CD14-positive monocyte (primary cell): ENCODE measurements around the gene AFG3L2. TPM values are rescaled to one million over a fixed set of nuclear protein-coding genes. Genes with fewer than 3 reads are reported as not detected.
A peak's percentile ranks its signal among the peaks of the same experiment; 100 is the strongest.

ENCODE experiments used
- DNase-seq, 3 donors: peaks; one replicate each; pipeline ENCODE4 v3.0.0-alpha.2; 2011 to 2022
- H2AFZ ChIP-seq: 2 replicates; pipeline ENCODE4 v1.6.0; 2012; ENCODE audit warnings: mild to moderate bottlenecking, low read depth, low read length, inconsistent platforms; ENCODE audit not compliant: insufficient read depth, poor library complexity, severe bottlenecking
- H3K27ac ChIP-seq, 2 donors: 1 replicate in 1 of 2; 2 replicates in 1 of 2; pipeline ENCODE4 v1.5.1; 2012 to 2013; ENCODE audit warnings: low read length in 2 of 2, control low read depth in 1 of 2, inconsistent platforms in 1 of 2, low read depth in 1 of 2, mild to moderate bottlenecking in 1 of 2
- H3K27me3 ChIP-seq, 2 donors: one replicate each; pipeline versions ENCODE4 v1.6.0 to v1.6.1; 2011 to 2013; ENCODE audit warnings: low read length in 2 of 2; ENCODE audit not compliant: control insufficient read depth in 2 of 2, insufficient read depth in 2 of 2
- H3K36me3 ChIP-seq, 2 donors: replicated peaks in 1 of 2; 1 replicate in 1 of 2; 2 replicates in 1 of 2; pipeline versions ENCODE4 v1.5.1 to v1.6.1; 2012 to 2013; ENCODE audit warnings: low read length in 2 of 2, control low read depth in 1 of 2, inconsistent platforms in 1 of 2, mild to moderate bottlenecking in 1 of 2; ENCODE audit not compliant: insufficient read depth in 2 of 2, control insufficient read depth in 1 of 2
- H3K4me1 ChIP-seq, 2 donors: 1 replicate in 1 of 2; 2 replicates in 1 of 2; pipeline versions ENCODE4 v1.5.1 to v1.6.1; 2012 to 2013; ENCODE audit warnings: low read length in 2 of 2, control low read depth in 1 of 2, inconsistent platforms in 1 of 2, mild to moderate bottlenecking in 1 of 2, moderate library complexity in 1 of 2; ENCODE audit not compliant: insufficient read depth in 2 of 2, control insufficient read depth in 1 of 2
- H3K4me2 ChIP-seq: replicated peaks from 2 replicates; pipeline ENCODE3; 2012; ENCODE audit warnings: low read length, moderate library complexity, mild to moderate bottlenecking; ENCODE audit not compliant: poor library complexity, severe bottlenecking; ENCODE audit errors: extremely low read depth
- H3K4me3 ChIP-seq, 3 experiments: fragments of 200-600 bp in 1 of 3; sonication (generic) in 1 of 3; replicated peaks in 1 of 3; 1 replicate in 2 of 3; 2 replicates in 1 of 3; pipeline ENCODE4 v1.5.1; 2011 to 2013; ENCODE audit warnings: low read length in 3 of 3, mild to moderate bottlenecking in 3 of 3, control low read depth in 2 of 3, low read depth in 2 of 3, inconsistent platforms in 1 of 3, moderate library complexity in 1 of 3
- H3K79me2 ChIP-seq: 2 replicates; pipeline ENCODE4 v1.6.0; 2012; ENCODE audit warnings: mild to moderate bottlenecking, control low read depth, inconsistent platforms, low read length, moderate library complexity; ENCODE audit not compliant: insufficient read depth
- H3K9ac ChIP-seq: 2 replicates; pipeline ENCODE4 v1.6.0; 2017; ENCODE audit warnings: low read length, mild to moderate bottlenecking; ENCODE audit not compliant: insufficient read depth, poor library complexity, severe bottlenecking
- H3K9me3 ChIP-seq, 2 donors: replicated peaks in 1 of 2; 1 replicate in 1 of 2; 2 replicates in 1 of 2; pipeline versions ENCODE4 v1.5.1 to v1.6.1; 2012 to 2013; ENCODE audit warnings: low read length in 2 of 2, control low read depth in 1 of 2; ENCODE audit not compliant: control insufficient read depth in 1 of 2, insufficient read depth in 1 of 2
- H4K20me1 ChIP-seq: 2 replicates; pipeline ENCODE4 v1.6.0; 2012; ENCODE audit warnings: mild to moderate bottlenecking, low read length, control low read depth, moderate library complexity; ENCODE audit not compliant: insufficient read depth
- H3K27ac Mint-ChIP-seq, 7 donors: one replicate each; pipeline ENCODE4 v1.8.0; 2020; ENCODE audit warnings: mild to moderate bottlenecking in 7 of 7, mixed read lengths in 7 of 7, moderate library complexity in 6 of 7, inconsistent platforms in 2 of 7
- H3K27me3 Mint-ChIP-seq, 3 donors: one replicate each; pipeline ENCODE4 v1.8.0; 2021 to 2022; ENCODE audit warnings: low read depth in 3 of 3, mild to moderate bottlenecking in 3 of 3, mixed read lengths in 3 of 3, moderate library complexity in 3 of 3, inconsistent platforms in 1 of 3
- H3K36me3 Mint-ChIP-seq, 2 donors: one replicate each; pipeline ENCODE4 v1.8.0; 2020; ENCODE audit warnings: mixed read lengths in 2 of 2, inconsistent platforms in 1 of 2, mild to moderate bottlenecking in 1 of 2
- H3K4me1 Mint-ChIP-seq: one replicate; pipeline ENCODE4 v1.8.0; 2020; ENCODE audit warnings: mild to moderate bottlenecking, mixed read lengths
- H3K4me3 Mint-ChIP-seq, 2 donors: one replicate each; pipeline ENCODE4 v1.8.0; 2020; ENCODE audit warnings: mild to moderate bottlenecking in 2 of 2, mixed read lengths in 2 of 2, moderate library complexity in 1 of 2
- H3K9me3 Mint-ChIP-seq, 7 donors: one replicate each; pipeline ENCODE4 v1.8.0; 2020 to 2022; ENCODE audit warnings: mixed read lengths in 7 of 7, mild to moderate bottlenecking in 6 of 7, moderate library complexity in 6 of 7, inconsistent platforms in 2 of 7
- WGBS: methylation state at CpG from one replicate; pipeline ENCODE4 v1.1.5; 2013; ENCODE audit warnings: missing lambda C conversion rate; ENCODE audit not compliant: insufficient coverage; 5-methylcytosine and 5-hydroxymethylcytosine counted together
- intact Hi-C, 2 donors: fragments of 100-400 bp; cut with micrococcal nuclease; formaldehyde crosslinking; loops; one replicate each; pipeline versions ENCODE4 v1.15.0 to v1.15.1; 2023
- polyA plus RNA-seq, 3 donors: library from polyadenylated mRNA; depleted of rRNA in 1 of 3; unstranded in 2 of 3; stranded (reverse) in 1 of 3; fragments of 300-500 nt in 2 of 3; fragments of >200 nt in 1 of 3; fragmentation: Illumina TruSeq in 2 of 3; gene quantifications; 1 replicate in 2 of 3; 2 replicates in 1 of 3; pipeline ENCODE4 v1.2.3, GENCODE V29; 2012 to 2021
- TF ChIP-seq, protein P1 (sequence below): fragments of 200-600 bp; IDR thresholded peaks from one replicate; pipeline ENCODE4 v1.8.0; 2022; ENCODE audit warnings: antibody characterized with exemption, mild to moderate bottlenecking

The AFG3L2 gene
- polyA plus RNA-seq, 3 donors: 13.9 to 15.5 (median 13.9) TPM

DNA sequence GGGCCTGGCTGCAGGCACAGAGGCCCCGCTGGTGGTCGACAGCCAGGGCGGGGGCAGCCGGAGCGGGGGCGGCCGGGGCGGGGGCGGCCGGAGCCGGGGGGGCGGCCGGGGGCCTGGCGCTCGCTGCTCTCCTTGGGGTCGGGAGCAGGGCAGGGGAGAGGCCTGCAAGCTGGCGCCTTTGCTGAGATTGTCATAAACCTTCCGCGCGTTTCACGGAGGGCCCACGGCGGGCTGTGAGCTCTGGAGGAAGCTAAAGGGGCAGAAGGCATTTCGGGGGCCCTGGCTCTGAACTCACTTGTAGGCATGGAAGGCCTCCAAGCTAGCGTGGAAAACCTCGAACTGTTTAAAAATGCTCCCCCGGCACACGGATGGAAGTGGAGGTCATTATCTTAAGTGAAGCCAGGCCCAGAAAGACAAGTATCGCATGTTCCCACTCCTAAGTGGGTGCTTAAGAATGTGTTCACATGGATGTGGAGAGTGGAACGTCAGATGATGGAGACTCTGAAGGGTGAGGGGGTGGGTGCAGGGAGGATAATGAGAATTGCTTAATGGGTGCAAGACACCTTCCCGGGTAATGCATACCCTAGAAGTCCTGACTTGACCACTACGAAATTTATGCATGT, 31.3 kb upstream of the AFG3L2 start:
- Histone ChIP-seq H3K9ac (peak overlapping the region; percentile 56), H3K9me3 (no peaks in the 10 kb centered on the region), H3K4me3 (peak overlapping the region; percentile 23 to 71 (median 40)), H3K27me3 (peaks cover 14 to 27% of the 10 kb centered on the region in 2 donors), H3K4me1 (peaks cover 14 to 18% of the 10 kb centered on the region in 2 donors), H2AFZ (peak overlapping the region; percentile 80), H3K79me2 (no peaks in the 10 kb centered on the region), H3K4me2 (peak overlapping the region; percentile 76), H3K27ac (no peak overlapping the region), H3K36me3 (no peaks in the 10 kb centered on the region), H4K20me1 (no peaks in the 10 kb centered on the region)
- Mint-ChIP-seq H3K36me3 (peaks cover 0 to 2% of the 10 kb centered on the region in 2 donors), H3K27me3 (peaks cover 29 to 44% (median 31%) of the 10 kb centered on the region in 3 donors), H3K4me3 (peak overlapping the region; percentile 72 to 86), H3K27ac (peak overlapping the region in 3 of 7 donors; percentile 40 to 61 (median 57)), H3K9me3 (peaks cover 0 to 1% (median 0%) of the 10 kb centered on the region in 7 donors), H3K4me1 (peaks cover 24% of the 10 kb centered on the region)
- TF ChIP-seq, protein P1, sequence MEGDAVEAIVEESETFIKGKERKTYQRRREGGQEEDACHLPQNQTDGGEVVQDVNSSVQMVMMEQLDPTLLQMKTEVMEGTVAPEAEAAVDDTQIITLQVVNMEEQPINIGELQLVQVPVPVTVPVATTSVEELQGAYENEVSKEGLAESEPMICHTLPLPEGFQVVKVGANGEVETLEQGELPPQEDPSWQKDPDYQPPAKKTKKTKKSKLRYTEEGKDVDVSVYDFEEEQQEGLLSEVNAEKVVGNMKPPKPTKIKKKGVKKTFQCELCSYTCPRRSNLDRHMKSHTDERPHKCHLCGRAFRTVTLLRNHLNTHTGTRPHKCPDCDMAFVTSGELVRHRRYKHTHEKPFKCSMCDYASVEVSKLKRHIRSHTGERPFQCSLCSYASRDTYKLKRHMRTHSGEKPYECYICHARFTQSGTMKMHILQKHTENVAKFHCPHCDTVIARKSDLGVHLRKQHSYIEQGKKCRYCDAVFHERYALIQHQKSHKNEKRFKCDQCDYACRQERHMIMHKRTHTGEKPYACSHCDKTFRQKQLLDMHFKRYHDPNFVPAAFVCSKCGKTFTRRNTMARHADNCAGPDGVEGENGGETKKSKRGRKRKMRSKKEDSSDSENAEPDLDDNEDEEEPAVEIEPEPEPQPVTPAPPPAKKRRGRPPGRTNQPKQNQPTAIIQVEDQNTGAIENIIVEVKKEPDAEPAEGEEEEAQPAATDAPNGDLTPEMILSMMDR: no peak
- WGBS: 11% methylated on average over 14 of the region's 32 CpGs
- DNase-seq: no peak
- intact Hi-C loops: loop anchor here (5.0 kb wide), 1 partner anchor 249 kb away; the partner anchor contains the start of gene SPIRE1 (in 2 of the 2)

DNA sequence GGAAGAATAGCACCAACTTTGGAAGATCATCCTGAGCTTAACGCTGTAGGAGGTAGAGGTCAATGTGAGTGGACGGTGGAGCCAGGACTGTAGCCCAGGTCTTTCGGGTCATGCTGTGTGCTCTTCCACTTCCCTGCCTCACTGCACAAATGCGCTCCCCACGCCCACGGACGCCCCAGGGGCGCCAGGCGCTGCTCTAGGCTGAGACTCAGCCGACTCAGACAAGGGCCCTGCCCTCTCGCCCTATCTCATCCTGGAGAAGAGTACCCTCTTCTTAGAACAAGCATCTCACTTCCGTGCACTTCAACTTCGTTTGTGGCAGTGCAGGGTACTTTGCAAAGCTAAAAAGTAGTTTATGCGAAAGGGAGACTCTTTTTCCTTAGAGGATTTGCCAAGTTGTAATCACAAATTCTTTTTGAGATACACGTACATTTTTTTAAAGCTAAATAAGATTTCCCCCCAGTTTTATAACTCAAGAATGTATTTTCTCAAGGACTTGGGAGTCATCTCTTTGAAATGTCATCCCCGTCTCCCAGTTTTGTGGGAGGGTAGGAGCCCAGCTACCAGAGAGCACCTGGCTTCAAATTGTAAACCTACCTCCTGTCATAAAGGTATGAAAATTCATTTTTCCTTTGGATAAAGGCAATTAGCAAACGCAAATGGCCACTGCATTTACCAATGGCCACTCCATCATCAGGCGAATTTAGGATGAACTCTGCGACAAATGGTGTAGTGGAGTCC, 29.5 kb upstream of the AFG3L2 start:
- Histone ChIP-seq H3K4me2 (peak overlapping the region; percentile 76), H3K4me3 (peak overlapping the region in 1 of 3 experiments; percentile 71), H3K9me3 (no peaks in the 10 kb centered on the region), H3K9ac (no peak overlapping the region), H3K79me2 (no peaks in the 10 kb centered on the region), H4K20me1 (no peaks in the 10 kb centered on the region), H2AFZ (no peak overlapping the region), H3K4me1 (peaks cover 14 to 18% of the 10 kb centered on the region in 2 donors), H3K27ac (no peak overlapping the region), H3K27me3 (peaks cover 14 to 27% of the 10 kb centered on the region in 2 donors), H3K36me3 (no peaks in the 10 kb centered on the region)
- 90% methylated on average over 8 of the region's 19 CpGs for WGBS
- Mint-ChIP-seq H3K27me3 (peaks cover 32 to 47% (median 36%) of the 10 kb centered on the region in 3 donors), H3K9me3 (peaks cover 0 to 1% (median 0%) of the 10 kb centered on the region in 7 donors), H3K4me1 (peaks cover 32% of the 10 kb centered on the region), H3K36me3 (peaks cover 0 to 2% of the 10 kb centered on the region in 2 donors), H3K4me3 (peak overlapping the region; percentile 83 to 93), H3K27ac (no peak overlapping the region)
- TF ChIP-seq, protein P1: no peak
- no peak for DNase-seq
- intact Hi-C loops: loop anchor here (5.0 kb wide), 1 partner anchor 251 kb away; the partner anchor contains the start of gene SPIRE1 (in 2 of the 2)
